Left kidney (tissue), 2 donors: ENCODE data around the gene JUNB. TPM values are rescaled to one million over a fixed set of nuclear protein-coding genes. Genes with fewer than 3 reads are reported as not detected.
"Not testable (repeated sequence)": the region's sequence is repeated elsewhere in the genome, so short reads cannot be mapped to it uniquely, and the experiment has no call there.

Experiments
- DNase-seq: peaks from one replicate; pipeline ENCODE4 v3.0.0-alpha.2; 2013
- polyA plus RNA-seq: library from polyadenylated mRNA; unstranded; fragments of 120-200 nt; gene quantifications from one replicate; pipeline ENCODE4 v1.2.1, GENCODE V29; 2013; ENCODE audit not compliant: insufficient read length

JUNB gene
- polyA plus RNA-seq, 1 donor, result 22.7 TPM

DNA sequence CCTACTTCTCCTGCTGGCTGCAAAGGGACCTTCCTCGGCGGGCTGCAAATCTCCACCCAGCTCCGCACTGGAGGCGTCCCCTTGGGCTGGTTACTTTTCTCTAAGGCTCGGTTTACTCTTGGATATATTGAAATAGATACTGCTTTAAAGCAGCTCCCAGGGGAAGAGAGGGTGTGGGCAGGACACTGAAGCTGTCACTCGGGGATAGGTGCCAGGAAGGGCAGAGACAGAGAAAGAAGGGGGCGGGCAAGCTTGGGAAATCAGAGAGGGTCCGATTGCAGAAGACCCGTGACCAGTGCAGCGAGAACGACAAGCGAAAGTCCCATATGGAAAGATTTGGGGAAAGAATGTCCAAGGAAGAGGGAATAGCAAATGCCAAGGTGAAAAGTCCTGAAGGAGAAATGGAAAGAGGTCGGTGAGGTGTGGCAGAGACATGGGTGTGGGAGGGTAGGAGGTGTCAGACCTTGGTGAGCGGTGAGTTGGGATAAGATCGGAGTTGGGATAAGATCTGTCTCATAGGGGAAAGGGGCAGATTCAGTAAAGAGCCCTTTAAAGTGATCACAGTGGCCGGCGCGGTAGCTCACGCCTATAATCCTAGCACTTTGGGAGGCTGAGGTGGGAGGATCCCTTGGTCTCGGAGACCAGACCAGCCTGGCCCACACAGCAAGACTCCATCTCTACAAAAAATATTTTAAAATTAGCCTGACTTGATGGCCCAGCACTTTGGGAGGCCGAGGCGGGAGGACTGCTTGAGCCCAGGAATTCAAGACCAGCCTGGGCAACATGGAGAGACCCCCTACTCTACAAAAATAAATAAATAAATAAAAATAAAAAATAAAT lies 11.2 kb downstream of the JUNB start:
- no peak for DNase-seq

DNA sequence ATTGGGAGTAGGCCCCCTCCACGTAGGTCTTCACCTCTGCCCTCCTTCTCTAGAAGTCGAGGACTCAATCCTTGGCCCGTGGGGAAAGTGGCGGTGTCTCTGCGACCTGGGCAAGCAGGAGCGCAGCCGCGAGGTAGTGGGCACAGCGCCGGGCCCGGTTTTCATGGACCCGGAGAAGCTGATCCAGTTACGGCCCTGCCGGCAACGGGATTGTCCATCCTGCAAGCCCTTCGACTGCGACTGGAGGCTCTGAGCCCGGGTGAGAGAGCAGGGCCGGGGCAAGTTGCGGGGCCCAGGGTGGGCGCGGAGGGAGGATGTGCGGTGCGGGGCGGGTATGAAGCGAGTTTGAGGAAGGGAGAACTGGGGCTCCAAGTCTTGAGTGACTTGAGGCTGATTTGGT lies 12.8 kb downstream of the JUNB start:
- no peak for DNase-seq

DNA sequence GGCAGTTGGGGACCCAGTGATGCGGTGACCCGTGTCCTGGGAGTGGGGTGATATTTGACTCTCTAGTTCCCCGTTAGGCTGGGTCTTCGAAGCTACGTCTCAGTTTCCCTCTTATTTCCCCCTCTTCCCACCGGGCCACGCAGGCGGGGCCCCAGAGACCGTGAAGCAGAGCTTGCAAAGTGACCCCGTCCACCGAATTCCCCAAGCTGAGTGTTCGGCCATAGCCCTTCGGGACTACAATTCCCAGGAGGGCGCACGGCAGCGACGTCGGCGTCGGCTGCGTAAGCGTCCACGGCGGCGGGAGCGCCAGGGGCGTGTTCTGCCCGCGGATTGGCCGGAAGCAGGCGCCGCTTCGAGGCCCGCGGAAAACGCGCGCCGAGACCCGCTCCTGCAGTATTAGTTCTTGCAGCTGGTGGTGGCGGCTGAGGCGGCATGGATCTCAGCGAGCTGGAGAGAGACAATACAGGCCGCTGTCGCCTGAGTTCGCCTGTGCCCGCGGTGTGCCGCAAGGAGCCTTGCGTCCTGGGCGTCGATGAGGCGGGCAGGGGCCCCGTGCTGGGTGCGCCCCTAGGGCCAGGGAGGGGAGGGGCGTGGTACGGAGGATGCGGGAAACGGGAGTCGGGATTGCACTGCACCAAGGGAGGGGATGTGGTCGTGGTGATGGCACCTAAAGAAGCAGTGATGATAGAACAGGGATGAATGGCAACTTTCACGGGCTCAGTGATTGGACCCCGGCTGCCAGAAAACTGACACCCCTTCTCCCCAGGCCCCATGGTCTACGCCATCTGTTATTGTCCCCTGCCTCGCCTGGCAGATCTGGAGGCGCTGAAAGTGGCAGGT lies 15.2 kb downstream of the JUNB start, which contains the start of gene RNASEH2A:
Gene RNASEH2A (plus strand): TSS at position 343 of the 840 bp plus-strand sequence. CDS start 90 bp downstream, at position 433.
- peak; percentile 89 for DNase-seq

DNA sequence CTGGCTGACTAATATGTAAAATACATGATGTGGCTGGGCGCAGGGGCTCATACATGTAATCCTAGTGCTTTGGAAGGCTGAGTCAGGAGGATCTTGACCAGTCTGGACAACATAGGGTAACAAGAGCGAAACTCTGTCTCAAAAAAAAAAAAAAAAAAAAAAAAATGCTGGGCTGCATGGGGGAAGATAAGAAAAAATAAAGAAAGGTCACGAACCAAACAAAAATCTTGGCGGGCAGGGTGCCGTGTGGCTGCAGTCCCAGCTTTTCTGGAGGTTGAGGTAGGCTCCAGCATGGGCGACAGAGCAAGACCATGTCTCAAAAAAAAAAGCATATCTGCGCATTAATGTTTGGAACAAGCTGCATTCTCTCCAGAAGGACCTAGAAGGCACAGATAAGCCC lies 23.8 kb downstream of the JUNB start:
- no peak for DNase-seq

DNA sequence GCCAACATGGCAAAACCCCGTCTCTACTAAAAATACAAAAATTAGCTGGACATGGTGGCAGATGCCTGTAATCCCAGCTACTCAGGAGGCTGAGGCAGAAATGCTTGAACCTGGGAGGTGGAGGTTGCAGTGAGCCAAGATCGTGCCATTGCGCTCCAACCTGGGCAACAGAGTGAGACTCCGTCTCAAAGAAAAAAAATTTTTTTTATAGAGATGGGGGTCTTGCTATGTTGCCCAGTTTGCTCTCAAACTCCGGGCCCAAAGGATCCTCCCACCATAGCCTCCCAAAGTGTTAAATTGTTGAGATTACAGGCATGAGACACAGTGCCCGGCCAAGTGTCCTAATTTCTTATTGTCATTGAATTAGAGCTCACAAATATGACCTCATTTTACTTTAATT lies 25.9 kb downstream of the JUNB start:
- DNase-seq, result not testable (repeated sequence)

DNA sequence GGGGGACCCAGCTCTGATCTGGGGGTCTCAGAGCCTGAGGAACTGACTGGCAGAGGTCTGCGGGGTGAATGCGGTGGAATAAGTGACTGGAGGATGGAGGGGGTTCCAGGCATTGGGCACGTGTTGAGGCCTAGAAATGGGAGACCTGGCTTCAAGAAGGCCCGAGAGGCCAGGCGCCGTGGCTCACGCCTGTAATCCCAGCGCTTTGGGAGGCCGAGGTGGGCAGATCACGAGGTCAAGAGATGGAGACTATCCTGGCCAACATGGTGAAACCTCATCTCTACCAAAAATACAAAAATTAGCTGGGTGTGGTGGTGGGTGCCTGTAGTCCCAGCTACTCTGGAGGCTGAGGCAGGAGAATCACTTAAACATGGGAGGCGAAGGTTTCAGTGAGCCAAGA lies 26.5 kb downstream of the JUNB start:
- not testable (repeated sequence) for DNase-seq

DNA sequence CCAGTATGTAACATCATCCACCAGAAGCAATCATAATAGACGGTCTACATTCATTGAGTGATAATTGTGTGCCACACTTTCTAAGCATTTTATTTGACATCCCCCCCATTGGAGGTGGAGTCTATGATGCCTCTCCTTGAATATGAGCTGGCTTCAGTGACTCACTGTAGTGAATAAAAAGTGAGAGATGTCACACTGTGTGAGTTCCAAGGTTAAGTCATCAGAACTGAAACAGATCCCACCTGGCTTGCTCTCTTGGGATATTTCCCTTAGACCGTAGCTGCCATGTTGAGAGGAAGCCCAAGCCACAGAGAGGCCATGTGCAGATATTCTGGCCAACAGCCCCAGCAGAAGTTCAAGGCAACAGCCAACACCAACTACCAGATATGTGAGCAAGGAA lies 30.5 kb downstream of the JUNB start:
- DNase-seq, result no peak

DNA sequence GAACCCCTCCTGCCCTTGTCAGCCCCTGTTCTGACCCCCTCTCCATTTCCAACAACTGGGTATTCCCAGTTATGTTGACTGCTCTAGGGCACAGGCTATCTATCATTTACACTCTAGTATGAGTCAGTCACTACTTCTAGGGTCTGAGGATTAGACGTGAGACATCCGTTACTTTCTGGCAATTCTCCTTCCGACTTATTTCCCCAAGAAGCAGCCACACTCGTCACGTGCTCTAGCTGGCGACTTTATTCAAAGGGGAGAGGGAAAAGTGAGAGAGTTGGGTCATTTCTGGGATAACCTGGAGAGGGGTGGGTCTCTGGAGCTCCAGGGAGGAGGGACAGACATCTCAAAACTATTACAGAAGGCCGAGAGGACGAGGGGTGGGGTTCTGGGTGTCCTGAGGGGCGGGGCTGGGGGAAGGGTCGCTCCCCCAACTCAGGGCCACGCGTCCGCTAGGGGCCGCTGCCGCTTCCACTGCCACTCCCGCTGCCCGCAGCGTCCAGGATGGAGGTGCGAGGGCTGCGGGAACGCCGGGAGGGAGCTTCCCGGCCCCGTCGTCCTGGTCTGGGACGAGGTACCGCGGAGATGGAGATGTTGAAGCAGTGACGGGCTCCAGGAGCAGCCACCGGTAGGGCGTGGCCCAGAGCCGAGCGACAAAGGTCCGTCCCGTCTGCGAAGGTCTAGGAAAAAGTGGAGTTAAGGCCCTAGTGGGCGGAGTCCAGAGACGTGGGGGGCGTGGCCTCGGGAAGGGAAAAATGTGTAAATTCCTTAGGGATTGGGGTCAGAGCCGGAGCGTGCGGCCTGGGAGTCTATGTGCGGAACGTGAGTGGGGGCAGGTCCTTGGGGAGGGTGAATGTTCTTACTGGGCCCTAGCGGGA lies 34.2 kb downstream of the JUNB start:
- no peak for DNase-seq

DNA sequence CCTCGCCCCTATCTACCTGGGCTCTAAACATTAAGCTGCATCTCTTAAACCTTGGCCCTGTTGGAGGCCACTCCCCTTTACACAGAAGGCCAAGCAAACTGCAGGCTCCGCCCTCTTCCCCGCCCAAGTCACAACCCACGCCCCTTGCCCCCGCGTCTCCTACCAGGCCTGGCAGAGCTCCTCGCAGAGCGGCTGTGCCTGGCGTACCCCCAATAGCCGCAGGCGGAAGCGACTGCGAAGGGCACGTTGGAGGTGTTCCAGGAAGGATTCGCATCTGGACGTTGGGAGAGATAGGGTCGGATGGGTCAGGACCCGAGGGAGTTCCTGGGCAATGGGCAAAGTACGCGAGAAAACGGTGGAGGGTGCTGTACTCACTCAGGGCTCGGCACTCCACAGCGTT lies 37.2 kb downstream of the JUNB start:
- DNase-seq, result no peak

DNA sequence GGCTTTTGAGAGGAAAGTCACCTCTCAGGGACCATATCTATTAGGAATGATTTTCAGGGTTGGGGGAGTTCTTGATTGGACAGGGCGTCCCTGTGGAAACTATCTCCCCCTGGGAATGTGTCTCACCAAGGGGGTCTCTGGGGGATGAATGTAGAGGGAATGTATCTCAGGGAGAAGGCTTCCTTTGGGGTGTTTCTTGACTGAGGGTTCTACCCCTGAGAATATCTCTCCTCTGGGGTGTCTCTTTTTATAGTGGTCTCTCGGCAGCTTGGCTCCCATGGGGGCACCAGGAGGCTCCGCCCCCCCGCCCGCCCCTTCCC lies 42.1 kb downstream of the JUNB start:
- no peak for DNase-seq

DNA sequence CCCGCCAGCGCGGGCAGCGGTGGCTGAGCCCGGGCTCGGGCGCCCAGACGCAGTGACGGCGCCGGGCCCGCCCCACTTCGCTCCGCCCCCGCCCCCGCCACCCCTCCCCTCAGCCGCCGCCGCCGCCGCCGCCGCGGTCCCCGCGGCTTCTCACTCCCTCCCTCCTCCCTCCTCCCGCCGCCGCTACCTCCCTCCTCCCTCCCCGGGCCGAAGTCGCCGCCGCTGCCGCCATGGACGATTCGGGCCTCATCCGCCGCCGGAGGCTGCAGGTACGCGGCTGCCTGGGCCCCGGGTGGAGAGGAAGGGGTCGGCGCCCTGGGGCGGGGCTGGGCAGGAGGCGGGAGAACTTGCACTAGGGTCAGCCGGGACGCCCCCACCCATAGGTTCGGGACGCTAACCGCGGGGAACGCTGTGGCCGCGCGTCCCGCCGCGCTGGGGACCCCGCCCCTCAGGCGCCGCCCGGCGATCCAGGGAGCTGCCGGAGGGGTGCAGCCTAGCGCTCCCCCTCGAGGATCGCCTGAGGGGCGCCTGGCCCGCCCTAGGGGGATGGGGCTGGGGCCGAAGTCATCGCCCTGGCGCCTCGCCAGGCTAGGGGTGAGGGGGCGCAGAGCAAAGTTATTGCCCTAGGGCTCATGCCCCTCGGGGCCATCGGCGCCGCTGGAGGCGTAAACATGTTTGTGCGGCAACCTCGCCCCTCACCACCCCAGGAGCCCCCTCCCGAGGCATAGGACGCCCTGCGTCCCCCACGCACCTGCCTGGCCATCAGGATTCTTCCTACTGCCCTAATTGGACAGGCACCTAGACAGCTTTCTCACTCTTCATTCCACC lies 42.7 kb downstream of the JUNB start:
- DNase-seq, result no peak

DNA sequence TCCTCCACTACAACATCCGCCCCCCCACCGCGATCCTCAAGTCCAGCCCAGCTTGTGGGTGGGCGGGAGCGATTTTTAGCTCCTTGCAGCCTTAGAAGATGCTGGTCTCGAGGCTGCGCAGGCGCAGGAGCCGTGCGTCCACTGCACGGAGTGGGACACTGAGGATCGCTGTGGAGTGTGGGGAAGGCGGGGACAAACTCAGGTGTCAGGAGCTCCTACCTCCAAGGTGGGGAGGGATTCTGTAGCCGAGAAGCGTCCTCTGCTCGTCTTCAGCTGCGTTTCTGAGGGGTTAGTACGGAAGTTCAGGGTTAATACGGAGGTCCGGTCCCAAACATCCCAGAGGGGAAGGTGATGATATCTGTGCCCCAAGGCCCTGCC lies 43.3 kb downstream of the JUNB start, which contains the start of gene RTBDN:
Gene RTBDN (minus strand): TSS at position 14 of the 378 bp plus-strand sequence. CDS start 4,600 bp downstream, outside the sequence.
- DNase-seq, result no peak

DNA sequence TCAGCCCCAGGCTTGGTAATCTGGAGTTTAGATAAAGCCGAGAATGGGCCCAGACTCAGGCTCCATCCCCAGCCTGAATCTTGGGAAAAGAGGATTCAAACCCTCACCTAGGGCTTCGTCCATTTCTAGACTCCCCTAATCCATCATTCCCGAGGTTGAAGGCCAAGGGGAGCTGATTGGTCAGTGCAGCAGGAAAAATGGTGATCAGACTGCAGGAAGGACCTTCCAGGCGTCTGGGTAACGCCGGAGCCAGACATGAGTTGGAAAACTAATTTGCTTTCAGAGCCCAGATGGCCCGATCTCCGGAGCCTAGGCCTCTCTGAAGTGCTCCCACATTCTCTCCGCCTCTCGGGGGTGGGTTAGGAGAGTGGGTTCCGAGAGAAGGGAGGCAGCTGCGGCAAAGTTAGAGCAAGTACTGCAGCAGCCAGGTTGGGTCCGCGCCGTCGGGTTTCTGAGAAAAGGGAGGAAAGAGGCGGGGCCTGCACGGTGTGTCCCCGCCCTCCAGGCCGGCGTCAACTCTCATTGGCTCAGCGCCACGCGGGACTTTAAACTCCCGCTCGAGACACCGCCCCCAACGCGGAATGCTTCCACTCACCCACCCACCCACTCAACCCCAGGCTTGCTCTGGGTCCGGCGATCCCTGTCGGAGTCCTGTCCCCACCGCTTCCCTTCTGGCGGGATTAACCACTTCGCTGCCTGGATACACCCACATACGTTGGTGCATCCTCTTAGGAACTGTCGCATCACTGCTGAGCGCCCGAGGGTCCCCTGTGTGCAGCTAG lies 43.9 kb downstream of the JUNB start:
- no peak for DNase-seq

DNA sequence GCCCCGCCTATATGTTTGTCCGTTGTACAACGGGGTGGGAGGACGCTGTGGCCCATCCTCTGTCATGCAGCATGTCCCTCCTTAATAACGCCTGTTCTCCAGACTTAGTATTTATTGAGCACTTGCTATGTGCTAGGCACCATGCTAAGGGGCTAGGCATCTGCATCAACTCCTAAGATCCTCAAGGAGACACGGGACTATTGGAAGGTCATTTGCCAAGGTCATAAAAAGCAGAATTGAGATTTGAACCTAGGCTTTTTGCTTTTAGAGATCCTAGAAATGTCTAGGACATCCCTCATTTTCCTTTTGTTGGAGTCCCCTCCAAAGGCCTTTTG lies 45.2 kb downstream of the JUNB start:
- no peak for DNase-seq

DNA sequence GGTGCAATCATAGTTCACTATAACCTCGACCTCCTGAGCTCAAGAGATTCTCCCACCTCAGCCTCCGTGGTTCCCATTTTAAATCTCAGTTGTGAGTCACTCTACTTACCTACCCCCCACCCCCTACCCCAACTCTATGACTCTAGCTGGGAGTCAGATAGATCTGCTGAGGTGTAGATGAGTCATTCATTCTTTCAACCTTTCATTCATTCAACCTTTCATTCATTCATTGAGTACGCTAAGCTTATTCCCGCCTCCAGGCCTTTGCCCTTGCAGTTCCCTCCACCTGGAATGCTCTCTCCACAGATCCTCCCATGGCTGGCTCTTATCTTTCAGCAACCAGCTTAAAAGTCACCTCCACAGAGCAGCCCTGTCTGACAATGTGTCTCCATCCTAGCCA lies 45.9 kb downstream of the JUNB start:
- no peak for DNase-seq

DNA sequence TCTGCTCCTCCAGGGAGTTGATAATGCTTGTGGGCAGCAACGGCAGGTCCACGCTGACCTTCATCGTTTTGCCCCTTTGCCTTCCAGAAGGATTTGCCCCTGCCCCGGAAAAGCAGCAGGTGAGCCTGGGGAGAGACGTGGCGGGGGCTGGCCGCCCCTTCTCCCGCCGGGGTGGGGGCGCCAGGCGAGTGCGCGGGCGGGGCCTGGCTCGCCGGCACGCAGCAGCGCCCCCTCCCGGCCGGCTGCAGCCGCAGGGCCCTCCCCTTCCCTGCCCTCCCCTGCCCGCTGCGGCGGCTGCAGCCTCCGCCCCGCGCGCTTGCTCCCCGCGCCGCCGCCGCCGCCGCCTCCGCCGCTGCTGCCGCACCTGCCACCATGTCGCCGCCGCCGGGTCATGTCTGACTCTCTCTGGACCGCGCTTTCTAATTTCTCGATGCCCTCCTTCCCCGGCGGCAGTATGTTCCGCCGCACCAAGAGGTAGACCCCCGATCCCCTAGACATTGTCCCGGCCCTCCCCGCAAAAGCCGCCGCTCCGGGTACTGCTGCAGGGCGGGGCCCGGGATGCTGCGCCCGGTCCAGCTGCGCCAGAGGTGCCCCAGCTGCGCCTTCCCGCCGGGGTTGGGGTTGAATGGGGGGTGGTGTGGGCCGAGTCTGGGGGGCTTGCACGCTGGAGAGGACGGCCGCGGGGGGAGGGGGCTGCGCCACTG lies 47.0 kb downstream of the JUNB start, which contains the start of gene MAST1:
Gene MAST1 (plus strand): TSS at position 334 of the 704 bp plus-strand sequence. CDS start 58 bp downstream, at position 392.
- DNase-seq, result no peak

DNA sequence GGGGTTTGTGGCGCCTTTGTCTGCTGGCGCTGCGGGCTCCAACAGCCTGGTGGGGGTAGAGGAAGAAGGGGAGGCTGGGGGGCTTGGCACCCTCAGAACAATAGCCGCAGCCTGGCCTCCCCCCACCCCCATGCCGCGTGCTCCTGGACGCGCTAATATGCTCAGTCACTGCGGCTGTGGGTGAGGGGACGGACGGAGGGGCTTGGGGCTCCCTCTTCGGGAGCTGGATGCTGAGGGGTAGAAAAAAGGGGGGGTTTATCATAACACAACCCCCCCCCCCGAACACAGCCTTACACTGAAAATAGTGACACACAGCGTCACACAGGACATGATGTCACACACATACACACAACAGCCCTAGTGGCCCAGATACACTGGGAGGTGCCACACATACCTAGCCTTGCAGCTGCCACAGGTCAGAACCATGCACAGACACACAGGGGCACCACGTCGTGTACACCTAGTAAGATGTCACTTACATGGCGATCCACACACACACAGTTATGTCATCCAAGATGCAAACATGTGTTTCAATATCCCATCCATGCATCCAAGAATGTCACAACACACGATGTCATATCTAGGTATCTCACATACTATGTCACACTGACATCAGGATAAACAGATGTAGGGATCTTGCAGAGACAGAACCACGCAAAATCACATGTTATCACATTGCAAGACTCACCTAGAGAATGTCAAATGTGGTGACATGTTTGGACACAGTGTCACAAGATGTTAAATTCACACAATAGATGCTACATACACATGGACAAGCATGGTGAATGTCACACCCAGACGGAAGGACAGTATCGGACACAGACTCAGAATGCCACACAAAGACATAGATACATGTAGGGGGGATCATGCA lies 47.8 kb downstream of the JUNB start:
- no peak for DNase-seq
